NK-92 (cell line): ENCODE results near the gene GAREM1.

Source experiments
- DNase-seq: peaks from one replicate; lab custom pipeline; 2025; ENCODE audit not compliant: unreplicated experiment; lab: John Stamatoyannopoulos, UW

Gene GAREM1

GRCh38 chr18:32459361-32460101, 11.2 kb downstream of the GAREM1 start:
- DNase-seq = no peak

- DNase-seq = no peak
These were observed 15.3 kb downstream of the GAREM1 start for GRCh38 chr18:32455361-32455760.

DNA sequence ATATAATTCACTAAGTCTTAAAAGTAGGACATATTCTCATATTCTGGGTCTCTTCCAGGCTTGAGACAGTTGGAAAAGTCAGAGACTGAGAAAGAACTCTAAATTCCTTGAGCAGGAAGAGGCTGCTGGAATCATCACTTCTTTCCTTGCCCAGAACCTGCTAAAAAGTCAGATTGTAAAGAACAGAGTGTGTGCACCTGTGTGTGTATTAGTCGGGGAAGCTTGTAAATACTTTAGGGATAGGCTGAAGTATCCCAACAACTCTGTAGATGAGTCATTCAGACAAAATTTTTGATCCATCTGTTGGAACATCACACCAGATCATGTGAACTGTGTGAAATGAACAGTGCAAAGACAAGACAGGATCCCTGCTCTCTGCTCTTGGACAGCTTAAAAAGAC, 16.1 kb downstream of the GAREM1 start:
- no peak for DNase-seq

DNA sequence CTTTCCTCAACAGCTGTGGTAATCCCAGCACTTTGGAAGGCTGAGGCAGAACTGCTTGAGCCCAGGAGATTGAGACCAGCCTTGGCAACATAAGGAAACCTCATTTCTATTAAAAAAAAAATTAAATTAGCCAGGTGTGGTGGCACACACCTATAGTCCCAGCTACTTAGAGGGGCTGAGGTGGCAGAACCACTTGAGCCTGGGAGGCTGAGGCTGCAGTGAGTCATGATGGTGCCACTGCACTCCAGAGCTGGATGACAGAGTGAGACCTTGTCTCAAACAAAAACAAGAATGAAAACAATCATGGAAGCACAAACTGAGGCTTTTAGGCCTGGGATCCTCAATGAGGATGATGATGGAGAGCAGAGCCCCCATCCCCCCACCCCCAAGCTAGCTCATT, 19.8 kb downstream of the GAREM1 start:
- DNase-seq = no peak

DNA sequence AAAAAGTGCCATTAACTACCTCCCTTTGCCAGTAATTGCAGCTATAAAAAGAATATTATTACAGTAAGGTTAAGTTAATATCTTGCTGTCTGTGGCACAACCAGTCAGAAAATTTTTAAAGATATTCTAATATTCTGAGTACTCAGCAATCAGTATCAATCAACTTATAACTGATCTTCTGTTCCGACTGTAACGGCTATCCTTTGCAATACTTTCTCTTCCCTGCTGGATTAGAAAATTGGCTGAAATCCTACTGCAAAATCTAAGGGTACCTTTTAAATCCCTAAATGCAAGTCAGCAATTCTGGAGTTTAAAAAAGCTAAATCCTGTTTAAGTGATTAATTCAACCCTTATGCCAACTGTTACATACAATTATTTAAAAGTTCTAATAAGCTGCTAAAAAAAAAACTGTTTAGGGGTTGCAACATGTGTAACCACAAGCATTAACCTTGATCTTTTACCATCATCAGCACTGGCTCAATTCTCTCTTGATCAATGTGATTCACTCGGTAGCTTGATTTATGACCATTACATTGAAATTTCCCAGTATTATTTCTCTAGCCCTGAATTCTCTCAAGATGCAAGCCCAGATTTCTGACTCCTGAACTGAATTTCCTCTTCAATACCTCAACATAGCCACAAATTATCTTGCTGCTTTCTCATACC, 20.5 kb downstream of the GAREM1 start:
- DNase-seq = no peak

- DNase-seq = no peak
These were observed 23.9 kb downstream of the GAREM1 start for GRCh38 chr18:32446780-32447179.

- DNase-seq = no peak
These were observed 24.8 kb downstream of the GAREM1 start for GRCh38 chr18:32445846-32446245.

GRCh38 chr18:32443706-32444215, 26.9 kb downstream of the GAREM1 start:
- DNase-seq = no peak

DNA sequence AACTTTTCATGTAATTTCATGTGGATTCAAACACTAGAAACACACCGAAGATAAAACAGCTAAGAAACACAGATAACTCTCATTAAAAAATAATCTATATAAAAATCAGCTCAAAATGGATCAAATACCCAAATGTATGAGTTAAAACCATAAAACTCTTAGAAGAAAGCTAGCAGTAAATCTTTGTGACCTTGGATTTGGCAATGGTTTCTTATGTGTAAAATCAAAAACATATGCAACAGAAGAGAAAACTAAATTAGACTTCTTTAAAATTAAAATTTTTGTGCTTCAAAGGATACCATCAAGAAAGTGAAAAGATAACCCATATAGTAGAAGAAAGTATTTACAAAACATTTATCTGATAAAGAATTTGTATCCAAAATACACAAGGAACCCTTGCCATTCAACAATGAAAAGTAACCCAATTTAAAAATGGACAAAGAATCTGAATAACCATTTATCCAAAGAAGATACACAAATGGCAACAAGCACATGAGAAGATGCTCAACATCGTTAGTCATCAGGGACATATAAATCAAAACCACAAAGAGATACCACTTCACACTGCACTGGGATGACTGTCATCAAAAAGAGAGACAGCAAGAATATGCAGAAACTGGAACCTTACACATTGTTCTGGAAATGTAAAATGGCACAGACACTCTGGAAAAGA, 27.5 kb downstream of the GAREM1 start:
- no peak for DNase-seq

- DNase-seq = no peak
These were observed 28.1 kb downstream of the GAREM1 start for GRCh38 chr18:32442575-32442974.

DNA sequence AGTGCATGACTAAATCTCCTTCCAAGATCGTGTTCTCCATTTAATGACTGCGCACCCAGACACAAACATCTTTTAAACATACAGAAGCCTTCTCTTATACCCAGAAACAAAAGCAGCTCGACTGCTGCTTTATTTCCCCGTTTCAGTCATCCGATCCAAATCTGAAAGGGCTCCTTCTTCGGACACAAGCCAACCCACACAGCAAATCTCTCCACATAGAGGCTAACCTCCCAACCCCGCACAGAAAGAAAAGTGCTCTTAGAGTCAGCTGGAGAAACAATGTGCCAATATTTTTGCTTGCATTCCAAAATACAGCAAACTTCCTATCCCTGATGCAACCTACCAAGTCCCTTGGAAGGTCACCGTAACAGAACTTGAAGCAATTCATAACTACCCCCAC, 29.1 kb downstream of the GAREM1 start:
- no peak for DNase-seq

DNA sequence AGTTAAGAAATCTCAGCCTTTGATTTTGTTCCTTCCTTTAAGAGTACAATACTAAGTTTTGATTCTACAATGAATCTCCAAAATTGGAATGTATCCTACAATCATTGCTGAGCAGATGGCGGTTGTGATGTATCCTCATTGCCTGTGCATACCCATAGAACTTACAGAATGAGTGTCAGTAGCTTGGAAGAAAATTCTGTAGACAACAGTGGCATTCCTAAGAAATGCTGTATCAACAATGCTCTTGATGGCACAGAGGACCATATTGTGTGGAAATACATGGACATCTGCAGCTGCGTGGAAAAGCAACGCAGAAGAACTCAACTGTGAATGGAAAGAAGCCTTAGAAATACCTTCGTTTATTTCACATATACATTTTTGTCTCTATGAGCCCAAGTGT, 30.2 kb downstream of the GAREM1 start:
- no peak for DNase-seq

GRCh38 chr18:32439802-32440201, 30.9 kb downstream of the GAREM1 start:
- no peak for DNase-seq

GRCh38 chr18:32439241-32439640, 31.4 kb downstream of the GAREM1 start:
- no peak for DNase-seq

DNA sequence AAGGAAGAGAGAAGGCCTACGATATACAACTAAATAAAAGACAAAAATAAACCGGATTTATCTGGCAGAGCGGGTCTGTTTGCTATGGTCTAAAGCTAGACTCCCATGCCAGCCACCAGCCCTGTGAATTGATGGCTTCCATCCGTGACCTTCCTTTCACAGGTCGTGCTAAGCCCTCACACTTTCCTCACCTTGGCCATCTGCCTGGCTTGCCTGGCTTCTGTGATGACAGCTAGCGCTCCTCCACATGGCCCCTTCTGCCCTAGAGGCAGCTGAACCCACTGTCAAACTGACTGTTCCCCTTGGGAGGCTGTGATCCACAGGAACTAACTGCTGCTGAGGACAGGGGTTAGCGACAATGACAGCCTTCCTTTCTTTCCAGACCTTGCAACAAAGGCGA, 32.5 kb downstream of the GAREM1 start:
- DNase-seq = no peak

- DNase-seq = no peak
These were observed 33.4 kb downstream of the GAREM1 start for GRCh38 chr18:32437100-32437834.

GRCh38 chr18:32435631-32436500, 34.8 kb downstream of the GAREM1 start:
- DNase-seq = no peak

DNA sequence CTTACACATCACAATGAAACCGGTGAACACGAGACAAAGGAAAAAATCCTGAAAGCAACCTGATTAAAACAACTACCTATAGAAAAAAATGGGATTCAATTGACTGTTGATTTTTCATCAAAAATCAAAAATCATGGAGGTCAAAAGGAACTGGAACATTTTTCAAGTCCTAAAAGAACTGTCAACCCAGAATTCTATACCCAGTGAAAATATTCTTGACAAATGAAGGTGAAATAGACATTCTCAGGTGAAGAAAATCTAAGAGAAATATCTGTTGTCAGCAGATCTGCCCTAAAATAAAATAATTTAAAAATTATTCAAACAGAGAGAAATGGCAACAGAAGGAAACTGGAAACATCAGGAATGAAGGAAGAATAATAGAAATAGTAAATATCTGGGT, 38.9 kb downstream of the GAREM1 start:
- DNase-seq = no peak

- no peak for DNase-seq
These were observed 41.3 kb downstream of the GAREM1 start for GRCh38 chr18:32429402-32429801.
